ENCODE data around the gene PRR13. TPM values are rescaled to one million over a fixed set of nuclear protein-coding genes. Genes with fewer than 3 reads are reported as not detected.
"Not testable (repeated sequence)": the region's sequence is repeated elsewhere in the genome, so short reads cannot be mapped to it uniquely, and the experiment has no call there.

The PRR13 gene
- total RNA-seq, 4 donors from 2014 or later = 160 to 541 (median 423) TPM

DNA sequence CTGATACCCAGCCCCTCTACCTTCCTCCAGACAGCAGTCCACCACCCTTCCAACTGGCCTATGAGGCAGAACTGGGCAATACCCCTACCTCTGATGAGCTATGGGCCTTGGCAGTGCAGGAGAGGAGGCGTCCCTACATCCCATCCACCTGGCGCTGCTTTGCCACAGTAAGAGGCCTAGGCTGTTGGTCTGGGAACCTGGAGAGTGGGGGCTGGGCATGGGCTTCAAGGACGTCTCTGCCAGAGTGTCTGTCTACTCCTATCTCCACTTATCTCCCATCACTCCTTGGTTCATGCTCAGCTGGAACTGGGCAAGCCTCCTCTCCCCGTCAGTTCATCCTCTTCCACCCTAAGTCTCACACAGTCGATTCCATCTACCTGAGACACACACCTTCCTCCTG, 11.4 kb upstream of the PRR13 start:
- Histone ChIP-seq H3K9me3 (no peaks in the 10 kb centered on the region), H3K36me3 (no peaks in the 10 kb centered on the region), H3K4me3 (no peak overlapping the region), H3K4me1 (no peaks in the 10 kb centered on the region), H3K27ac (no peak overlapping the region), H3K27me3 (no peaks in the 10 kb centered on the region)
- TF ChIP-seq POLR2A (IDR thresholded peaks at IDR 0.05) = no peak
- TF ChIP-seq, protein P1, sequence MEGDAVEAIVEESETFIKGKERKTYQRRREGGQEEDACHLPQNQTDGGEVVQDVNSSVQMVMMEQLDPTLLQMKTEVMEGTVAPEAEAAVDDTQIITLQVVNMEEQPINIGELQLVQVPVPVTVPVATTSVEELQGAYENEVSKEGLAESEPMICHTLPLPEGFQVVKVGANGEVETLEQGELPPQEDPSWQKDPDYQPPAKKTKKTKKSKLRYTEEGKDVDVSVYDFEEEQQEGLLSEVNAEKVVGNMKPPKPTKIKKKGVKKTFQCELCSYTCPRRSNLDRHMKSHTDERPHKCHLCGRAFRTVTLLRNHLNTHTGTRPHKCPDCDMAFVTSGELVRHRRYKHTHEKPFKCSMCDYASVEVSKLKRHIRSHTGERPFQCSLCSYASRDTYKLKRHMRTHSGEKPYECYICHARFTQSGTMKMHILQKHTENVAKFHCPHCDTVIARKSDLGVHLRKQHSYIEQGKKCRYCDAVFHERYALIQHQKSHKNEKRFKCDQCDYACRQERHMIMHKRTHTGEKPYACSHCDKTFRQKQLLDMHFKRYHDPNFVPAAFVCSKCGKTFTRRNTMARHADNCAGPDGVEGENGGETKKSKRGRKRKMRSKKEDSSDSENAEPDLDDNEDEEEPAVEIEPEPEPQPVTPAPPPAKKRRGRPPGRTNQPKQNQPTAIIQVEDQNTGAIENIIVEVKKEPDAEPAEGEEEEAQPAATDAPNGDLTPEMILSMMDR (IDR thresholded peaks at IDR 0.05) = no peak
- DNase-seq = no peak

DNA sequence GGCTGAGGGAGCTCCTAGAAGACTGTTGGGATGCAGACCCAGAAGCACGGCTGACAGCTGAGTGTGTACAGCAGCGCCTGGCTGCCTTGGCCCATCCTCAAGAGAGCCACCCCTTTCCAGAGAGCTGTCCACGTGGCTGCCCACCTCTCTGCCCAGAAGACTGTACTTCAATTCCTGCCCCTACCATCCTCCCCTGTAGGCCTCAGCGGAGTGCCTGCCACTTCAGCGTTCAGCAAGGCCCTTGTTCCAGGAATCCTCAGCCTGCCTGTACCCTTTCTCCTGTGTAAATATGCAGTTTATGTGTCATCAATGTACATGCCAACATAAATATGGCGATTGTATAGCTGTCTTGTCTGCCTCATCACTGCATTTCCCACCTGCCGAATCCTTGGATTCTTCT, 10.3 kb upstream of the PRR13 start:
- Histone ChIP-seq H3K9me3 (no peaks in the 10 kb centered on the region), H3K36me3 (no peaks in the 10 kb centered on the region), H3K27me3 (no peaks in the 10 kb centered on the region), H3K27ac (no peak overlapping the region), H3K4me3 (no peak overlapping the region), H3K4me1 (no peaks in the 10 kb centered on the region)
- peak in 1 of 3 donors; percentile 9 for DNase-seq
- TF ChIP-seq POLR2A (IDR thresholded peaks at IDR 0.05) = no peak

DNA sequence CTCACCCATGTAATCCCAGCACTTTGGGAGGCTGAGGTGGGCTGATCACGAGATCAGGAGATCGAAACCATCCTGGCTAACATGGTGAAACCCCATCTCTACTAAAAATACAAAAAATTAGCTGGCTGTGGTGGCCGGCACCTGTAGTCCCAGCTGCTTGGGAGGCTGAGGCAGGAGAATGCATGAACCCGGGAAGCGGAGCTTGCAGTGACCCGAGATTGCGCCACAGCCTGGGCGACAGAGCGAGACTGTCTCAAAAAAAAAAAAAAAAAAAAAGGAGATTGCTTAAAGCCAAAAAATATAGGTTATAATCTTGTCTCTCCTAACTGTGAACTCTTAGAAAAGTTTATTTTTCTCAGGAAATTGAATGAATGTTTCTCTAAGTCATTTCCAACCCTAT, 6.2 kb upstream of the PRR13 start:
- H3K27me3 ChIP-seq, H3K9me3 ChIP-seq, H3K27ac ChIP-seq, H3K4me3 ChIP-seq, H3K36me3 ChIP-seq, H3K4me1 ChIP-seq: not testable (repeated sequence)
- DNase-seq = peak in 1 of 3 donors; percentile 18

DNA sequence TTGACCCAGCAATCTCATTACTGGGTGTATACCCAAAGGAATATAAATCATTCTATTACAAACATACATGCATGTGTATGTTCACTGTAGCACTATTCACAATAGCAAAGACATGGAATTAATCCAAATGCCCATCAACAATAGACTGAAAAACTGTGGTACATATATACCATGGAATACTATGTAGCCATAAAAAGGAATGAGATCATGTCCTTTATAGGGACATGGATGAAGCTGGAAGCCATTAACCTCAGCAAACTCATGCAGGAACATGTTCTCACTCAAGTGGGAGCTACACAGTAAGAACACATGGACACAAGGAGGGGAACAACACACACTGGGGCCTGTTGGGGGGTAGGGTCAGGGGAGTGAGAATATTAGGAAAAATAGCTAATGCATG, 2.0 kb upstream of the PRR13 start:
- peaks cover 0 to 11% (median 5%) of the 10 kb centered on the region in 4 donors for H3K4me1 ChIP-seq
- H3K27ac ChIP-seq, H3K4me3 ChIP-seq, DNase-seq, H3K27me3 ChIP-seq, H3K9me3 ChIP-seq, H3K36me3 ChIP-seq: not testable (repeated sequence)

DNA sequence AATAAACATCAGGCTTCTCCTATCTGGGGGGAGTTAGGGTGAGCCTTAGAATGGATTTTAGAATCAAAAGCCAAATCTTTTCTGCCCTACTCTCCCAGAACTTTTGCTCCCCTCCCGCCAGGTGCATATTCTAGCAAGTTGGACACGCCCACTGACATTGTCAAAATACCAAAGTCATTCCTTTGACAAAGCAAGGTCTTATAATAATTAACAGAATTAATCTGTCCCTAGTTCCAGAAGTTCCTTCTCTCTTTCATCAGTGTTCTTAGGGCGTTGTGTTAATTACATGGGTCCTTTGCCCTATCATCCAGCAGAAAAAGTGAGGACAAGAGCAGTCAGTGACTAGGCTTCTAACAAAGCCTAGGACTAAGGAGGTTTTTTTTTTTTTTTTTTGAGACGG, 2.4 kb downstream of the PRR13 start:
- TF ChIP-seq POLR2A (IDR thresholded peaks at IDR 0.05) = peak; percentile 16 to 66
- TF ChIP-seq, protein P1 (IDR thresholded peaks at IDR 0.05) = peak in 1 of 6 experiments; percentile 27
- H3K4me1 ChIP-seq = peaks cover 0 to 11% (median 6%) of the 10 kb centered on the region in 4 donors
- peak overlapping the region in 2 of 4 donors; percentile 62 to 65 for H3K4me3 ChIP-seq
- peaks cover 0 to 40% (median 0%) of the 10 kb centered on the region in 3 donors for H3K36me3 ChIP-seq
- H3K27me3 ChIP-seq = no peaks in the 10 kb centered on the region
- no peaks in the 10 kb centered on the region for H3K9me3 ChIP-seq
- DNase-seq = peak in 1 of 3 donors; percentile 53
- H3K27ac ChIP-seq = peak overlapping the region in 3 of 4 donors; percentile 87 to 97 (median 94)

DNA sequence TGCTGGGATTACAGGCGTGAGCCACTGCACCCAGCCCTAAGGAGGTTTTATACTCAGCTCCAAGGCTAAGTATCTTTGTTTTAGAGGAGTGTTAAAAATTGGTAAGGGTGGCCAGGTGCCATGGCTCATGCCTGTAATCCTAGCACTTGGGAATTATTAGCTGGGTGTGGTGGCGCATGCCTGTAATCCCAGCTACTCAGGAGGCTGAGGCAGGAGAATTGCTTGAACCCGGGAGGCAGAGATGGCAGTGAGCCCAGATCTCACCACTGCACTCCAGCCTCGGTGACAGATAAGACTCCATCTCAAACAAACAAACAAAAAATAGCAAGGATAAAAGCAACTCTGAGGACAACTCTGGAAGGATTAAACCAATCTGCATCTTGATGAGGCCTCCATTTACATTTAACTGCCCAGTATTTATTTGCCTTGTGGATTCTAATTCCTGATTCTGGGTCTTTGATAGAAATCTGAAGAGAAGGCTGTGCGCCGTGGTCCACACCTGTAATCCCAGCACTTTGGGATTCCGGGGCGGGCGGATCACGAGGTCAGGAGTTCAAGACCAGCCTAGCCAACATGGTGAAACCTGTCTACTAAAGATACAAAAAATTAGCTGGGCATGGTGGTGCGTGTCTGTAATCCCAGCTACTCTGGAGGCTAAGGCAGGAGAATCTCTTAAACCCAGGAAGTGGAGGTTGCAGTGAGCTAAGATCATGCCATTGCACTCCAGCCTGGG, 3.2 kb downstream of the PRR13 start:
- H3K9me3 ChIP-seq, H3K27me3 ChIP-seq: not testable (repeated sequence)
- DNase-seq = peak in 2 of 3 donors; percentile 53 to 56
- Histone ChIP-seq H3K4me1 (peaks cover 0 to 11% (median 6%) of the 10 kb centered on the region in 4 donors), H3K36me3 (peaks cover 0 to 40% (median 0%) of the 10 kb centered on the region in 3 donors), H3K4me3 (peak overlapping the region in 2 of 4 donors; percentile 42 to 62), H3K27ac (peak overlapping the region in 3 of 4 donors; percentile 49 to 88 (median 73))

DNA sequence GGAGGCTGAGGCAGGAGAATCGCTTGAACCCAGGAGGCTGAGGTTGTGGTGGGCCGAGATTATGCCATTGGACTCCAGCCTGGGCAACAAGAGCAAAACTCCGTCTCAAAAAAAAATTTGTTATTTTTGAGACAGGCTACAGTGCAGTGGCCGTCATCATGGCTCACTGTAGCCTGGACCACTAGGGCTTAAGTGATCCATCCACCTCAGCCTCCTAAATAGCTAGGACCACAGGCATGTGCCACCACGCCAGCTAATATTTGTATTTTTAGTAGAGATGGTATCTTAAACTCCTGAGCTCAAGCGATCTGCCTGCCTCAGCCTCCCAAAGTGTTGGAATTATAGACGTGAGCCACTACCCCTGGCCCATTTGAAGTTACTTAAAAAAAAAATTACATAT, 9.4 kb downstream of the PRR13 start:
- no peak for TF ChIP-seq POLR2A (IDR thresholded peaks at IDR 0.05)
- TF ChIP-seq, protein P1 (IDR thresholded peaks at IDR 0.05) = no peak
- no peak overlapping the region for H3K27ac ChIP-seq
- H3K4me3 ChIP-seq = no peak overlapping the region

More for the DNA sequence above, 9.4 kb downstream of the PRR13 start:
- no peak for DNase-seq
- no peaks in the 10 kb centered on the region for H3K27me3 ChIP-seq
- peaks cover 0 to 20% (median 5%) of the 10 kb centered on the region in 4 donors for H3K4me1 ChIP-seq
- no peaks in the 10 kb centered on the region for H3K9me3 ChIP-seq
- H3K36me3 ChIP-seq = peaks cover 0 to 41% (median 0%) of the 10 kb centered on the region in 3 donors

Measured in Peyer's patch (tissue), 4 donors.